Sciatic nerve (tissue), 2 donors: ENCODE data around the gene NARS2. TPM values are rescaled to one million over a fixed set of nuclear protein-coding genes. Genes with fewer than 3 reads are reported as not detected.
"Not testable (repeated sequence)": the region's sequence is repeated elsewhere in the genome, so short reads cannot be mapped to it uniquely, and the experiment has no call there.

Experiments used
- ATAC-seq: fragments of 200-7000 bp; cut with Tn5 transposase; one replicate; pipeline ENCODE4 v1.9.1; 2020; ENCODE audit warnings: mild to moderate bottlenecking, moderate library complexity
- DNase-seq: peaks from one replicate; pipeline ENCODE4 v3.0.0-alpha.2; 2020; ENCODE audit warnings: low spot score
- intact Hi-C: fragments of 100-400 bp; cut with DNase I; formaldehyde crosslinking; loops from one replicate; pipeline ENCODE4 v1.14.2; 2022
- total RNA-seq: library from RNA; stranded (reverse); fragmentation: NEBNext Ultra II Directional; extraction: Animal tissue kit (Norgen Biotek cat#: 25700); gene quantifications from one replicate; pipeline ENCODE4 v1.2.1, GENCODE V29; 2021
- donor health status: DM: no; HTN: no; CAD: no.
- donor health status: DM: no; HTN: no; CAD: no.

The NARS2 gene
- total RNA-seq, 1 donor from 2014 or later, result 15.0 TPM

DNA sequence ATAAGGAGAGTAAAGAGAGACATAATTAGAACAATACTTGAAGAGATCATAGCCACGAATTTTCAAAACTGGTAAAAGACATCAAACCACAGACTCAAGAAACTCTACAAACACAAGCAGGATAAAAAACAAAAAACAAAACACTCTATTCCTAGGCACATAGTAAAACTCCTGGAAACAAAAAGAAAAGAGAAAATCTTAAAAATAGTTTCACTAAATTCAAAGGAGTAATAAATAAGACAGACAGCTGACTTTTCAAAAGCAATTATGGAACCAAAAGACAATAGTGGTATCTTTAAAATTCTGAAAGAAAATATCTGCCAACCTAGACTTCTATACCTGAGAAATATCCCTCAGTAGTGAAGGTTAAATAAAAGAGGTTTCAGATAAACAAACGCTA, 9.2 kb upstream of the NARS2 start:
- DNase-seq, result no peak
- no peak for ATAC-seq
- intact Hi-C loops, result no loop called here

DNA sequence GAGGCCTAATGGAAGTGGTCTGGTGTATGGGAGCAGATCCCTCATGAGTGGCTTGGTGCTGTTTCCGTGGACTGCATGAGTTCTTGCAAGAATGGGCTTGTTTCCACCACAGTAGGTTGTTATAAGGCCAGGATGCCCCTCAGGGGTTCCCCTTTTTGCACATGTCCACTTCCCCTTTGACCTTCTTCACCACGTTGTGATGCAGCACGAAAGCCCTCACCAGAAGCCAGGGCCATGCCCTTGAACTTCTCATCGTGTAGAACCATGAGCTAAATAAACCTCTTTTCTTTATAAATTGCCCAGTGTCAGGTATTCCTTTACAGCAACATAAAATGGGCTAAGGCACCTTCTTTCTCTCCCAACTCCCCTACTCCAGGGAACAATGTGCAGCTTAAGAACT, 2.8 kb upstream of the NARS2 start:
- ATAC-seq (no peak), DNase-seq (no peak)
- intact Hi-C loops, result no loop called here

DNA sequence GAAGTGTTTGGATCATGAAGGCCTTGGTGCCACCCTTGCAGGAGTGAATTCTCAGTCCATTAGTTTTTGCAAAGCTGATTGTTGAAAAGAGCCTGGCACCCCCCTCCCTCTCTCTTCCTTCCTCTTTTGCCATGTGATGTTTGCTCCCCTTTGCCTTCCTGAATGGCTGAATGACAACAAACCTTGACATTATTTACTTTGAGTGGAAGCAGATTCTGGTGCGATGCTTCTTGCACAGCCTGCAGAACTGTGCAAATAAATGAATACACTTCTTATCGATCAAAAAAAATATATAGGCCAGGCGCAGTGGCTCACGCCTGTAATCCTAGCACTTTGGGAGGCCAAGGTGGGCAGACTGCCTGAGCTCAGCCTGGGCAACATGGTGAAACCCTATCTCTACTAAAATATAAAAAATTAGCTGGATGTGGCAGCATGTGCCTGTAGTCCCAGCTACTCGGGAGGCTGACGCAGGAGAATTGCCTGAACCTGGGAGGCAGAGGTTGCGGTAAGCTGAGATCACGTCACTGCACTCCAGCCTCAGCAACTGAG, 2.0 kb upstream of the NARS2 start:
- intact Hi-C loops, result no loop called here
- DNase-seq (no peak), ATAC-seq (no peak)

DNA sequence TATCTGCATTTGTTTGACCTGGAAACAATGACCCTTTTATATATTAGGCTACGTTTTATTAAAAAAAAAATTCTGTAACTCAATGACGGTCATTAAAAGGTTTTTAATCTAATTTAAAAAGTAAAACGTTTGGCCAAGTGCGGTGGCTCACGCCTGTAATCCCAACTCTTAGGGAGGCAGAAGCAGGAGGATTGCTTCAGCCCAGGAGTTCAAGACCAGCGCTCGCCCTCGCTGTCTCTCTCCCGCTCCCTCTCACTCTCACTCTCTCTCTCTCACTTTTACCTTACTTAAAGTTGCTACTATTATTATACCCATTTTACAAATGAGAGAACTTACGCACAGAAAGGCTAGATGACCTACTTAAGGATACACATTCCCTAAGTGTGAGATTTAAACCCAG, 814 bp upstream of the NARS2 start:
- no peak for ATAC-seq
- intact Hi-C loops, result no loop called here
- no peak for DNase-seq

DNA sequence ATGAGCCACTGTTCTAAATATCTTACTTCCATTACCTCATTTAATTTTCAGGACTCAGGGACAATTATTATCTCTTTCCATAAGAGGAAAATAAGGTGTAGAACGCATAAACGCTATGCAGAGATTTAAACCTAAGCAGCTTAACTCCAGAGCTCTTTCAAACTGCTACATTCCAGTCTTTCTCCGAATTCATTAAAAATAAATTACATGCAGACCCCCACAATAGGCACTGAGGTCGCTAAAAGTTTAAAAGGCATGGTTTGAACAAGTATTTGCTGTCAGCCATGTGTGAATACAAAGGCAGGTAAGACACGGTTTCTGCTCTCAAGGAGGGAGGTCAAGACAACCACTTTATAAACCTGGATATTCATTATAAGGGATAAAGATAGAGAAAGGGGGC, 983 bp downstream of the NARS2 start:
- intact Hi-C loops, result no loop called here
- DNase-seq, result no peak
- ATAC-seq, result no peak

DNA sequence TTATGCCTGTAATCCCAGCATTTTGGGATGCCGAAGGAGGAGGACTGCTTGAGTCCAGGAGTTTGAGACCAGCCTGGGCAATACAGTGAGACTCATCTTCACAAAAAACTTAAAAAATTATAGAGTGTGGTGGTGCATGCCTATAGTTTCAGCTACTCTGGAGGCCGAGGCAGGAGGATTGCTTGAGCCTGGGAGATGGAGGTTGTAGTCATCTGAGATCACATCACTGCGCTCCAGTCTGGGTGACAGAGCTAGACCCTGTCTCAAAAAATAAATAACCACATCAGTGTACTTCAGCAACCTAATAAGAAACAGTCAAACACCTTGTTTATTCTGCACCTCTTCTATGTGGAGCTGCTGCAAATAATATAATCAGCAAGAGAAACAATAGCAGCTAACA, 1.4 kb downstream of the NARS2 start:
- ATAC-seq (no peak), DNase-seq (no peak)
- intact Hi-C loops, result no loop called here

DNA sequence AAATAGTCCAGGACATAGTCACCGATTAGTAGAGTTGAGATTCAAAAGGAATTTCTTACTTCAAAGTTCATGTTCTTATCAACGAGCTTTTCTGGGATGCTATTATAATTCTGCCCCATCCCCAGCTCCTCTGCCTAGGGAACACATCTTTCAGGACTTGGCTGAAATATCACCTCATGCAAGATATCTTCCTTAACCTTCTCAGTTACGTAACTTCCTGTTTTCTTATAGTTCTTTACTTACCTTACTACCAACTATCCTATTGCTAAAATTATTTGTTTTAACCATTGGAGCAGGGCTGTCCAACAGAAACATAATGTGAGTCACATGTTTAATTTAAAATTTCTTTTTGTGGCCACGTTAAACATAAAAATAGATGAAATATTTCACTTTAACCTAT, 2.3 kb downstream of the NARS2 start:
- no peak for ATAC-seq

DNA sequence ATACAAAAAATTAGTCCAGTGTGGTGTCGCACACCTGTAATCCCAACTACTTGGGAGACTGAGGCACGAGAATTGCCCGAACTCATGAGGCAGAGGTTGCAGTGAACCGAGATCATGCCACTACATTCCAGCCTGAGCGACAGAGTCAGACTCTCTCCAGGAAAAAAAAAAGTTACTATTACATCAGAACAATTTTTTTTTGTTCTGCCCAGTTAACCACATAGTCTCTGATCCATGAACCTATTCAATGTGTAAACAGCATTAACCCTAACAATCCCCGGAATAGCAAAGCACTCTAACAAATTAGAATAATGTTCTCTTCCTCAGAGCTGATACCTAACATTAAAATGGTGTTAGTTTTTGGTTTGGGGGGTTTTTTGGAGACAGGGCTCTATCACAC, 4.6 kb downstream of the NARS2 start:
- ATAC-seq, result no peak
- intact Hi-C loops, result no loop called here

More for the DNA sequence above, 2.3 kb downstream of the NARS2 start:
- intact Hi-C loops, result no loop called here
- DNase-seq, result no peak

DNA sequence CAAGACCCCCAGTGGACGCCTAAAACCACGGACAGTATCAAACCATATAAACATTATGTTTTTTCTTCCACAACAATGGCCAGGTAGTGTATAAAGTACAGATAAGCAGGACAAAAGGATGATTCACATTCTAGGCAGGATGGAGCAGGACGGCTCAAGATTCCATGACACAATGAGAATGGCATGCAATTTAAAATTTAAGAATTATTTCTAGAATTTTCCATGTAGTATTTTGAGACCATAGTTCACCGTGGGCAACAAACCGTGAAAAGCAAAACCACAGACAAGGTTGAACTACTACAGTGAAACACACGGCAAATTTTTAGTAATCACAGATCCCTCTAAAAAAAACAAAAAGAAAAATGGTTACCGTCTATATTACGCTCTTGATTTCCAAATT, 7.5 kb downstream of the NARS2 start:
- no peak for ATAC-seq
- DNase-seq, result no peak
- intact Hi-C loops, result loop anchor here (10.0 kb wide), 2 partner anchors 152 to 342 kb away; partner anchors contain the start of gene GAB2

More for the DNA sequence above, 4.6 kb downstream of the NARS2 start:
- DNase-seq, result no peak

DNA sequence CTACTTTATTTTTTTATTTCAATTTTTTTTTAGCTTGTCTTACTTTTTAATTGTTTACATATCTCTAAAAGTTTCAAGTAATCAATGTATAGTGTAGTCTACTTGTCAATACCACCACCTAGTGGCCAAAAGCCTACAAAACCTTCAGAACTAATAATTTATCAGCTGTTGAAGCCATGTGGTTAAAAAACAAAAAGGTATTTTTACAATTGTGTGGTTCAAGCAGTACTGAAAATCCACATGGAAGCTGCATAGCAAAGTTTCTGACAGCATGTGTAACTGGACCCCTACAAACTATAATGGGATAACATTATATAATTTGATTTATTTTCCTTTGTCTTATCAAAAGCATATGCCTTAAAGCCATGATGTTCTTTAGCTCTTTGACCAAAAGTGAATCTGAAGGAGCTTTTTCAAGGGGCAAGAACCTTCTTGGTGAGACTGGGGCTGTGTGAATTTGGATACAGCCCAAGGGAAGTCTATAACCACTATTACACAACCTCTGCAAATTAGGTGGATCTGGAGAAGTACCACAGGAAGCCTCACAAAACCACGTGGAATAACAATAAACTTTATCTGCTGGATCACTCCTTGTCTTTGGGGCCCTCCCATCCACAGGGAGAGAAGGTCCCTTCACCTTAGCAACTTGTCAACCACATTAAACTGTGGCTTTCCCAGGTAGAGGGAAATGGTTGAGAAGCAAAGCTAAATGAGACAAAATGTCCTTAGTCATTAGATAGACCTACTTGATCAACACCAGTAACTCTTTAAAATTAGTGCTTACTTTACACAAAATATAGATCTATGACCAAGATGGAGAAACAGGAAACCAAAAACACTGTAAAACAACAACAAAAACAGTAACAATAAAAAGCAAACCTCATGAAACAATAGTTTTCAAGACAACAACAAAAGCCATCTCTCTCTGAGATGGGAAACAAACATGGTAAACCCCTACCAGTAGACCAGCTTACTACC, 9.9 kb downstream of the NARS2 start:
- ATAC-seq (peak; percentile 67), DNase-seq (no peak)
- intact Hi-C loops, result loop anchor here (10.0 kb wide), 2 partner anchors 150 to 340 kb away; partner anchors contain the start of gene GAB2

DNA sequence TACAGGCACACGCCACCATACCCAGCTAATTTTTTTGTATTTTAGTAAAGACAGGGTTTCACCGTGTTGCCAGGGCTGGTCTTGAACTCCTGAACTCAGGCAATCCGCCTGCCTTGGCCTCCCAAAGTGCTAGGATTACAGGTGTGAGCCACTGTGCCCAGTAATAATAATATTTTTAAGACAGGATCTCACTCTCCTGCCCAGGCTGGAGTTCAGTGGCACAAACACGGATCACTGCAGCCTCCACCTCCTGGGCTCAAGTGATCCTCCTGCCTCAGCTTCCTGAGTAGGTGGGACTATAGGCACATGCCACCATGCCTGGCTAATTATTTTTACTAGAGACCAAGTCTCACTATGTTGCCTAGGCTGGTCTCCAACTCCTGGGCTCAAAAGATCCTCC, 10.6 kb downstream of the NARS2 start:
- not testable (repeated sequence) for DNase-seq
- peak; percentile 5 for ATAC-seq
- intact Hi-C loops, result loop anchor here (10.0 kb wide), 2 partner anchors 149 to 339 kb away; partner anchors contain the start of gene GAB2

DNA sequence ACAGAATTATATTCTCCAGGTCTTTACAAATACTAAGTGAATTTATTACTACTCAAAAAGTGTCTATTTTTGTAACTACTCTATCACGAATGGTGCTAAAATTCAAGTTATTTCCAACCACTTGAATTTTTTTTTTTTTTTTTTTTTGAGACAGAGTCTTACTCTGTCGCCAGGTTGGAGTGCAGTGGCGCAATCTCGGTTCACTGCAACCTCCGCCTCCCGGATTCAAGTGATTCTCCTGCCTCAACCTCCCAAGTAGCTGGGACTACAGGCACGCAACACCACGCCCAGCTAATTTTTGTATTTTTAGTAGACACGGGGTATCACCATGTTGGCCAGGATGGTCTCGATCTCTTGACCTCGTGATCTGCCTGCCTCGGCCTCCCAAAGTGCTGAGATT, 11.6 kb downstream of the NARS2 start:
- not testable (repeated sequence) for ATAC-seq, DNase-seq
- intact Hi-C loops, result loop anchor here (10.0 kb wide), 2 partner anchors 148 to 338 kb away; partner anchors contain the start of gene GAB2

DNA sequence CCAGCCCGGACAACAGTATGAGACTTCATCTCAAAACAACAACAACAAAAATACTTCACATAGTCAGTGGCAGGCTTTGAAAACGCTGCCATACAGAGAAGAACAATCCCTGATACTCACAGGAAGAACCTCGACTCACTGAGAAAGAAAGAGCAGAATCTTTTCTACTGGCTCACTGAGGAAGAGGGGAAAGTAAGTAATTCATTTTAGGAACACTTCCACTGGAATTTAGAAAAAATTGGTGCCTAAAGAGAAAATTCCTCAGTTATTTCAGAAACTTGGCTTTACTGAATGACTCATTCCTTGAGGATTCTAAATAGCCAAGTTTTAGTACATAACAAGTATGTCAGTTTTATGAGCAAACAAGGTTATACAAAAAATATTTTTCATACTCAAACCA, 12.3 kb downstream of the NARS2 start:
- no peak for DNase-seq
- intact Hi-C loops, result loop anchor here (10.0 kb wide), 2 partner anchors 148 to 338 kb away; partner anchors contain the start of gene GAB2
- ATAC-seq, result peak; percentile 22

DNA sequence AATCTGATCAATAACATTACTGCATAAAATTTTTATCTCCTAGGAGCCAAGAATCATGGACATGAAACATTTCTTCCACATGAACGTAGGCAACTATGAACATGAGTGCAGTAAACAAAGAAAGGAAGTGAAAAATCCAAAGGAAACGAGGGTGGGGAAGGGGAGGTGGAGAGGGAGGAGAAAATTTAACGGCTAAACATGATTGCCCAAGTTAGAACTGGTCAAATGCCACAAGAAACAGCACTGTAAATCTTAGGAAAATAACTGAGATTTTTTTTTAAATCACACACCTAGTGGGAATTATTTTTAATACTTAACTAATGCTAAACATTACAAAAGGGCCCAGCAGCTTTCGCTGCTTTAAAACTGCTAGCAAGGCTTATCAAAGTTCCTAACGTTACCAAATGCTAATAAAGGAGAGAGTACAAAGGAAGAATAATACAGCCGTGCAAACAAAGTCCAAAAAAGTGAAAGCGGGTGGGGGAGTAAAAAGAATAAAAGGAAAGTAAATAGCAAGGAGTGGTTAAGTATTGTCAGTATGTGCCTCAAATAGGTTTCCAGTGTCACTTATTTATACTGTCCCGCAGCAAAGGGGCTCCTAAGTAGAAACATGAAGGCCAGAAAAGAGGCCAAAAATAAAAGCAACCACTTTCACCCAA, 13.7 kb downstream of the NARS2 start:
- ATAC-seq, result peak; percentile 64
- no peak for DNase-seq
- intact Hi-C loops, result loop anchor here (10.0 kb wide), 2 partner anchors 146 to 336 kb away; partner anchors contain the start of gene GAB2

DNA sequence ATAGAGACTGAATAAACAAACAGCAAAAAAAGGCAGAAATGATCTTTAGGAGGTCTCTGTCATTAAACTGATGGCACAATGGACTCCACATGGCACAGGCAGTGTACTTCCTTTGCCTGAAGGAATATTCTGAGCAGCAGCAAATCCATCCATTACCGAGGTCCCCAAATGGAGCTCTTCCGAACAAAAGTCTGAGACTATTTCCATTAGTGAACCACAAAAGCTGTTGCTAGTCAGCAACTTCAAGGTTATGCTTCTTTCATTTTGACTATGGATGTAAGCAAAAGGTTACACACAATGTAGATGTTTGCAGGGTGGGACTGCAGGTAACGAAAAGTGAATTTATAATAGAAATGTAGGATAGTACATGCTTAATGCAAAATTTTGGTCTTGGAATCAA, 14.5 kb downstream of the NARS2 start:
- intact Hi-C loops, result loop anchor here (10.0 kb wide), 2 partner anchors 145 to 335 kb away; partner anchors contain the start of gene GAB2
- ATAC-seq (no peak), DNase-seq (no peak)

DNA sequence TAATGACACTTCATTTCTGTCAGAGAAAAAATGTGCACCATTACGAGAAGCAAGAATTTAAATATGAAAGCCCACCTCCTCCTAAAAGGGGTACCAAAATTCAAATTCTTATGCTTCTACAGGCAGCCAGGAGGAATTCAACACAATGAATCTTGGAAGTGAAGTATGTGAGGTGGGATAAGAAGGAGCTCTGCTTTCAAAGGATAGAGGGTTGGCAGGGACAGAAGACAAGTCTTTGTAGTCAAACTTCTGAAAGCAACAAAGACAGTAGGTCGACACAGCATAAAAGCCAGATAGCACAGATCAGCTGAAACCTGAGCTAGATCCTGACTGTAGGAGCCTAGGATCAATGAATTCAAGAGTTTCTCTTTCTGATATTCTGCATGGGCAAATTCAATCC, 17.4 kb downstream of the NARS2 start:
- no peak for DNase-seq
- no peak for ATAC-seq
- intact Hi-C loops, result no loop called here

DNA sequence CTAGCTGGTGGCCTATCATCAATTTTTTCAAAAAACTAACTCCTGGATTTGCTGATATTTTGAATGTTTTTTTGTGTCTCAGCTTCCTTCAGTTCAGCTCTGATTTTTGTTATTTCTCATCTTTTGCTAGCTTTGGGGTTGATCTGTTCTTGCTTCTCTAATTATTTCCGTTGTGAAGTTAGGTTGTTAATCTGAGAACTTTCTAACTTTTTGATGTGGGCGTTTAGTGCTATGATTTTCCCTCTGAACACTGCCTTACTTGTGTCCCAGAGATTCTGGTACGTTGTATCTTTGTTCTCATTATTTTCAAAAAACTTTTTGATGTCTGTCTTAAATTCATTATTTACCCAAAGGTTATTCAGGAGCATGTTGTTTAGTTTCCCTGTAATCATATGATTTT, 19.1 kb downstream of the NARS2 start:
- no peak for DNase-seq
- ATAC-seq, result no peak
- intact Hi-C loops, result no loop called here

DNA sequence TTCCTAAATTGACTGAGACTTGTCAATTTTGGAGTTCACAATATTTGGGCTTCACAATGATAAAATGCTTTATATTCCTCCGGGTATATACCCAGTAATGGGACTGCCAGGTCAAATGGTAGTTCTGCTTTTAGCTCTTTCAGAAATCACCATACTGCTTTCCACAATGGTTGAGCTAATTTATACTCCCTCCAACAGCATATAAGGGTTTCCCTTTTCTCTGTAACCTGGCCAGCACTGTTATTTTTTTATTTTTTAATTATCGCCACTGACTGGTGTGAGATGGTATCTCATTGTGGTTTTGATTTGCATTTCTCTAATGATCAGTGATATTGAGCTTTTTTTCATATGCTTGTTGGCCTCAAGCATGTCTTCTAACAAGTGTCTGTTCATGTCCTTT, 21.8 kb downstream of the NARS2 start:
- intact Hi-C loops, result no loop called here
- no peak for ATAC-seq
- DNase-seq, result no peak

DNA sequence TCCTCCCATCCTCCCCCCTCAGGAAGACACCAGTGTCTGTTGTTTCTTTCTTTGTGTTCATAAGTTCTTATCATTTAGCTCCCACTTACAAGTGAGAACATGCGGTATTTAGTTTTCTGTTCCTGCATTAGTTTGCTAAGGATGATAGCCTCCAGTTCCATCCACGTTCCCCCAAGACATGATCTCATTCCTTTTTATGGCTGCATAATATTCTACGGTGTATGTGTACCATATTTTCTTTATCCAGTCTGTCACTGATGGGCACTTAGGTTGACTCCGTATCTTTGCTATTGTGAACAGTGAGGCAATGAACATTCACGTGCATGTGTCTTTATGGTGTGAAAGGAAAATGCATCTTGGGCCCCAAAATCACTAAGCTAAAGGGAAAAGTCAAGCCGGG, 22.5 kb downstream of the NARS2 start:
- ATAC-seq, DNase-seq, intact Hi-C loops: not testable (repeated sequence)
